K562 (cell line): ENCODE results near the gene ANTXRL. TPM values are rescaled to one million over a fixed set of nuclear protein-coding genes. Genes with fewer than 3 reads are reported as not detected.

ENCODE experiments used
- ATAC-seq: fragments of 200-7000 bp; cut with Tn5 transposase; 3 replicates; pipeline ENCODE4 v1.9.1; 2020; ENCODE audit warnings: moderate library complexity
- BruUV-seq: library from RNA; stranded (reverse); fragments of 400-500 nt; replicated peaks from 2 replicates; lab custom pipeline; 2021; lab: Mats Ljungman, UMichigan
- CTCF ChIA-PET: fragments of 300-600 bp; formaldehyde crosslinking; extraction: SDS; loops from one replicate; lab custom pipeline; 2021; ENCODE audit warnings: low intra/inter-chr PET ratio; lab: Yijun Ruan, JAX
- POLR2A ChIA-PET: fragments of 300-600, 350-650 bp; sonication (Branson Sonifier 250); formaldehyde crosslinking; extraction: SDS; loops from one replicate; lab custom pipeline; 2021; ENCODE audit warnings: antibody characterized with exemption, inconsistent platforms; lab: Yijun Ruan, JAX
- DNase-seq, 4 experiments: peaks; one replicate each; pipeline versions ENCODE4 v3.0.0 to v3.0.0-alpha.2; 2011 to 2018; ENCODE audit warnings: low spot score in 3 of 4, mixed read lengths in 3 of 4; ENCODE audit errors: extremely low read depth in 1 of 4
- FAIRE-seq: peaks from 2 replicates; lab custom pipeline; 2011; peaks lifted over from hg19 to GRCh38; lab: Jason Lieb, UNC
- H2AFZ ChIP-seq: 2 replicates; pipeline ENCODE4 v1.6.0; 2011; ENCODE audit warnings: low read depth, low read length, control low read depth, inconsistent platforms
- H3K27ac ChIP-seq: fragments of 200-600 bp; 3 replicates; pipeline ENCODE4 v1.8.0; 2011; ENCODE audit warnings: low read depth, mild to moderate bottlenecking, control low read depth, inconsistent platforms, low read length, moderate library complexity, mixed read lengths; ENCODE audit errors: extremely low read depth
- H3K27me3 ChIP-seq, 2 experiments: fragments of 300-600 bp in 1 of 2; 2 replicates in 1 of 2; 3 replicates in 1 of 2; pipeline versions ENCODE4 v1.6.0 to v1.8.0; 2011; ENCODE audit warnings: inconsistent platforms in 2 of 2, low read length in 2 of 2, mild to moderate bottlenecking in 1 of 2, mixed read lengths in 1 of 2, moderate library complexity in 1 of 2; ENCODE audit not compliant: control insufficient read depth in 2 of 2, insufficient read depth in 2 of 2
- H3K36me3 ChIP-seq: fragments of 300-600 bp; 3 replicates; pipeline ENCODE4 v1.8.0; 2011; ENCODE audit warnings: mild to moderate bottlenecking, low read length, inconsistent platforms; ENCODE audit not compliant: control insufficient read depth, insufficient read depth
- H3K4me1 ChIP-seq, 2 experiments: fragments of 200-600 bp in 1 of 2; replicated peaks in 1 of 2; 2 replicates in 1 of 2; 3 replicates in 1 of 2; pipeline versions ENCODE4 v1.5.1 to v1.8.0; 2011; ENCODE audit warnings: inconsistent platforms in 2 of 2, low read length in 2 of 2, mild to moderate bottlenecking in 1 of 2, mixed read lengths in 1 of 2, moderate library complexity in 1 of 2; ENCODE audit not compliant: control insufficient read depth in 2 of 2, insufficient read depth in 2 of 2
- H3K4me2 ChIP-seq: 2 replicates; pipeline ENCODE4 v1.6.1; 2011; ENCODE audit warnings: low read length, control low read depth, inconsistent platforms, mixed read lengths; ENCODE audit not compliant: insufficient read depth
- H3K4me3 ChIP-seq: fragments of 200-600 bp; sonication (generic), shearing (Covaris generic); 2 replicates; pipeline ENCODE4 v1.5.1; 2016; ENCODE audit warnings: control low read depth, inconsistent platforms
- H3K79me2 ChIP-seq: fragments of 200-600 bp; 3 replicates; pipeline ENCODE4 v1.8.0; 2011; ENCODE audit warnings: low read length, inconsistent platforms; ENCODE audit not compliant: control insufficient read depth, insufficient read depth
- H3K9ac ChIP-seq, 2 experiments: 2 replicates each; pipeline versions ENCODE4 v1.6.0 to v1.6.1; 2011; ENCODE audit warnings: low read depth in 2 of 2, low read length in 2 of 2, control low read depth in 1 of 2, inconsistent platforms in 1 of 2, mild to moderate bottlenecking in 1 of 2, mixed read lengths in 1 of 2; ENCODE audit not compliant: insufficient read depth in 1 of 2
- H3K9me1 ChIP-seq: one replicate; pipeline ENCODE4 v1.6.0; 2011; ENCODE audit warnings: inconsistent platforms, mild to moderate bottlenecking, low read length, moderate library complexity; ENCODE audit not compliant: control insufficient read depth, insufficient read depth
- H3K9me3 ChIP-seq: replicated peaks from 2 replicates; pipeline ENCODE4 v1.5.1; 2011; ENCODE audit warnings: low read depth, low read length, inconsistent platforms; ENCODE audit not compliant: control insufficient read depth, insufficient read depth
- H4K20me1 ChIP-seq: replicated peaks from 2 replicates; pipeline ENCODE4 v1.6.1; 2011; ENCODE audit warnings: low read length, inconsistent platforms, mixed read lengths; ENCODE audit not compliant: control insufficient read depth, insufficient read depth
- CCNT2 ChIP-seq: IDR thresholded peaks from 2 replicates; pipeline ENCODE4 v1.6.1; 2011; ENCODE audit warnings: borderline replicate concordance, low read depth, mild to moderate bottlenecking, moderate library complexity, mixed read lengths, low read length; ENCODE audit not compliant: insufficient read length; ENCODE audit errors: extremely low read depth
- ETV6 ChIP-seq, 3 experiments: fragments of 150-350 bp in 1 of 3; sonication (generic) in 1 of 3; formaldehyde crosslinking in 1 of 3; IDR thresholded peaks; 2 replicates each; pipeline versions ENCODE4 v1.6.1 to v1.8.0; 2014 to 2022; ENCODE audit warnings: borderline replicate concordance in 2 of 3, low read depth in 2 of 3, antibody characterized with exemption in 1 of 3, low read length in 1 of 3, mild to moderate bottlenecking in 1 of 3, missing genetic modification reagents in 1 of 3
- GABPB2 ChIP-seq: fragments of 250-450 bp; sonication (Bioruptor Pico); conservative IDR thresholded peaks from 2 replicates; pipeline ENCODE4 v1.5.1; 2021; ENCODE audit warnings: mild to moderate bottlenecking
- KDM5B ChIP-seq: fragments of 200-600 bp; sonication (generic); IDR thresholded peaks from 2 replicates; pipeline ENCODE4 v1.6.1; 2012; ENCODE audit warnings: low read depth, mild to moderate bottlenecking, moderate library complexity, low read length, control low read depth, inconsistent platforms; ENCODE audit not compliant: insufficient replicate concordance
- PHF21A ChIP-seq: fragments of 450-650 bp; IDR thresholded peaks from 2 replicates; pipeline ENCODE4 v1.6.1; 2017; ENCODE audit warnings: low read depth, borderline replicate concordance
- SMC3 ChIP-seq: conservative IDR thresholded peaks from 2 replicates; pipeline ENCODE4 v1.6.1; 2011; ENCODE audit warnings: low read depth, low read length, improper control_type of control experiment; ENCODE audit not compliant: insufficient read depth
- SREBF2 ChIP-seq: sonication (generic); formaldehyde crosslinking; IDR thresholded peaks from 2 replicates; pipeline ENCODE4 v1.4.0; 2020; ENCODE audit warnings: mild to moderate bottlenecking, missing genetic modification reagents
- XRCC4 ChIP-seq: IDR thresholded peaks from one replicate; pipeline ENCODE4 v1.6.1; 2011; ENCODE audit not compliant: insufficient read depth, insufficient read length; ENCODE audit errors: extremely low read depth
- ZKSCAN3 ChIP-seq: fragments of 250-450 bp; sonication (Bioruptor Pico); IDR thresholded peaks from 2 replicates; pipeline ENCODE4 v1.4.0; 2020
- ZNF76 ChIP-seq: fragments of 250-450 bp; sonication (Bioruptor Pico); IDR thresholded peaks from 2 replicates; pipeline ENCODE4 v1.4.0; 2020; ENCODE audit warnings: mild to moderate bottlenecking, moderate library complexity, borderline replicate concordance
- WGBS: fragments of 100-300 bp; shearing (Covaris generic); methylation state at CpG from one replicate; pipeline ENCODE4 v1.1.6; 2016; ENCODE audit warnings: low coverage, mixed read lengths; ENCODE audit not compliant: insufficient coverage; ENCODE audit errors: missing lambda C conversion rate; 5-methylcytosine and 5-hydroxymethylcytosine counted together
- in situ Hi-C: fragments of 300-500 bp; cut with MboI; formaldehyde crosslinking; loops from 4 replicates; pipeline ENCODE4 v1.15.0; 2018; ENCODE audit warnings: inconsistent platforms, mixed read lengths
- intact Hi-C: fragments of 100-400 bp; cut with micrococcal nuclease; formaldehyde crosslinking; loops from 2 replicates; pipeline ENCODE4 v1.14.2; 2022
- polyA plus RNA-seq, 8 experiments: library from polyadenylated mRNA; depleted of rRNA in 4 of 8; stranded (reverse) in 5 of 8; unstranded in 3 of 8; fragments of >200 nt; fragmentation: Nextera tagmentation in 2 of 8; fragmentation: Illumina TruSeq in 1 of 8; extraction: Ambion mirVana in 2 of 8; extraction: Trizol in 1 of 8; gene quantifications; 2 replicates each; pipeline versions ENCODE4 v1.2.1 to v1.2.3, GENCODE V29; 2011 to 2014; ENCODE audit warnings: inconsistent platforms in 1 of 8, missing spikeins in 1 of 8
- total RNA-seq, 7 experiments: library from RNA; depleted of rRNA in 6 of 7; stranded (reverse); fragments of >200 nt in 6 of 7; fragmentation: Illumina TruSeq in 2 of 7; extraction: Trizol in 2 of 7; gene quantifications; 2 replicates each; pipeline versions ENCODE4 v1.2.1 to v1.2.3, GENCODE V29; 2011 to 2021; ENCODE audit warnings: low replicate concordance in 1 of 7
- TF ChIP-seq, protein P1 (sequence below): sonication (generic); formaldehyde crosslinking; IDR thresholded peaks from 2 replicates; pipeline ENCODE4 v1.8.0; 2022; ENCODE audit warnings: mild to moderate bottlenecking, missing genetic modification reagents, borderline replicate concordance

Gene ANTXRL
- total and polyA plus RNA-seq, 9 of the 15 experiments (the other 6 are each of a cell fraction or from before 2014, with no cell fraction given), result not detected

DNA sequence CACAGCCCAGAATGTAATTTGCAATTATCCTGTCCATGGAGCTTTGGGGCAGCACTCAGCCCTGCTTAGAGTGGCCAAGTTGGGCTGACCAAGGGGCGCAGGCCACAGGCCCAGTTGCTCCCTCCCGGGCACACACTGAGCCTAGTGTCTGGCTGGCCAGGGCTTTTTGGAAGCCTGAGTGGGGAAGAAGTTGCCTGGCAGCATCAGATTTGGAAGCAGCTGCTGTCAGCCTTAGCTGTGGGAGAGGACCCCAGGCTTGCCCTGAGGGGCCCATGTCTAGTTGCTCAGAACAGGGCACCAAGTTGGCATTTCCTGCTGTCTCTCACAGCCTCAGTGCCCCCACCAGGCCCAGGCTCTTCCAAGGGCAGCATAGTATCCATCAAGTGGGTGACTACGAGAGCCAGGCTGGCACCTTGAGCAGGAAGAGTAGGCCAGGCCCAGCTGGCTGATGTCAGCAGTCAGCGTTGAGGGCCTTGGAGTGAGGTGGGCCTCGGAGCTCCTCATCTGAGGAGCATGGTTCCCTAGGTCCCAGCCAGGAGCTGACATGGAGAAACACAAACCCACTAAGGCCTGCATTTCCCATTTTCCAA, 14.4 kb downstream of the ANTXRL start:
- no peak for DNase-seq
- no peak for TF ChIP-seq SMC3
- TF ChIP-seq KDM5B, result no peak
- TF ChIP-seq ZNF76 (CRISPR knock-in tag), result no peak
- TF ChIP-seq, protein P1, sequence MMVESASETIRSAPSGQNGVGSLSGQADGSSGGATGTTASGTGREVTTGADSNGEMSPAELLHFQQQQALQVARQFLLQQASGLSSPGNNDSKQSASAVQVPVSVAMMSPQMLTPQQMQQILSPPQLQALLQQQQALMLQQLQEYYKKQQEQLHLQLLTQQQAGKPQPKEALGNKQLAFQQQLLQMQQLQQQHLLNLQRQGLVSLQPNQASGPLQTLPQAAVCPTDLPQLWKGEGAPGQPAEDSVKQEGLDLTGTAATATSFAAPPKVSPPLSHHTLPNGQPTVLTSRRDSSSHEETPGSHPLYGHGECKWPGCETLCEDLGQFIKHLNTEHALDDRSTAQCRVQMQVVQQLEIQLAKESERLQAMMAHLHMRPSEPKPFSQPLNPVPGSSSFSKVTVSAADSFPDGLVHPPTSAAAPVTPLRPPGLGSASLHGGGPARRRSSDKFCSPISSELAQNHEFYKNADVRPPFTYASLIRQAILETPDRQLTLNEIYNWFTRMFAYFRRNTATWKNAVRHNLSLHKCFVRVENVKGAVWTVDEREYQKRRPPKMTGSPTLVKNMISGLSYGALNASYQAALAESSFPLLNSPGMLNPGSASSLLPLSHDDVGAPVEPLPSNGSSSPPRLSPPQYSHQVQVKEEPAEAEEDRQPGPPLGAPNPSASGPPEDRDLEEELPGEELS (CRISPR knock-in tag), result no peak
- no peak for TF ChIP-seq XRCC4
- TF ChIP-seq SREBF2 (CRISPR knock-in tag), result no peak
- TF ChIP-seq GABPB2 (CRISPR knock-in tag), result no peak
- no peak for TF ChIP-seq PHF21A
- no peak for TF ChIP-seq CCNT2
- no peak for TF ChIP-seq ETV6 (IDR thresholded peaks at IDR 0.05; ENCODE audit: borderline replicate concordance in 1 of 2, low read depth in 2 of 2, low read length in 1 of 2)
- TF ChIP-seq ETV6 (CRISPR knock-in tag; IDR thresholded peaks at IDR 0.05; ENCODE audit: borderline replicate concordance), result no peak
- TF ChIP-seq ZKSCAN3, result no peak
- in situ Hi-C loops (loop anchor here (5.0 kb wide), 1 partner anchor 39 kb away; no protein-coding TSS in a partner anchor), intact Hi-C loops (no loop called here)
- Histone ChIP-seq H4K20me1 (no peaks in the 10 kb centered on the region; the same call in 1 of the 2 replicates), H3K4me2 (no peak overlapping the region), H3K4me3 (no peak overlapping the region), H3K27ac (no peak overlapping the region), H3K36me3 (no peaks in the 10 kb centered on the region), H3K9me3 (no peaks in the 10 kb centered on the region), H3K9me1 (no peaks in the 10 kb centered on the region), H3K4me1 (peaks cover 0 to 9% of the 10 kb centered on the region in 2 experiments; a peak in 2 of 5 replicates), H3K9ac (no peak overlapping the region), H3K79me2 (no peaks in the 10 kb centered on the region), H3K27me3 (peaks cover 11 to 65% of the 10 kb centered on the region in 2 experiments; a peak in 4 of 5 replicates), H2AFZ (no peak overlapping the region)
- WGBS, result 6% methylated on average over 5 of the region's 5 CpGs
- ChIA-PET CTCF (interaction anchor here (0.6 kb wide), 1 partner anchor 238 kb away, joined by 4 read pairs; no protein-coding TSS in a partner anchor), POLR2A (interaction anchor here (0.9 to 1.0 kb wide), 2 partner anchors 16 to 49 kb away, joined by 3 to 5 read pairs; no protein-coding TSS in a partner anchor)
- FAIRE-seq, result no peak
- no TSS peak for BruUV-seq
- no peak for ATAC-seq
